Neural cell (in vitro differentiated cells): ENCODE measurements around the gene TGM4. TPM values are rescaled to one million over a fixed set of nuclear protein-coding genes. Genes with fewer than 3 reads are reported as not detected.

Source experiments
- H2AFZ ChIP-seq: fragments of 200-600, 300-800 bp; sonication (generic), shearing (Covaris generic); 2 replicates; pipeline ENCODE4 v1.6.0; 2014; ENCODE audit warnings: low read depth, mild to moderate bottlenecking, antibody characterized with exemption, low read length, moderate library complexity
- H3F3A ChIP-seq: fragments of 200-600 bp; shearing (Covaris generic); 2 replicates; pipeline ENCODE4 v1.6.1; 2016; ENCODE audit warnings: mild to moderate bottlenecking, moderate library complexity, mixed read lengths, antibody characterized with exemption, low read length; ENCODE audit not compliant: insufficient read depth, poor library complexity, severe bottlenecking
- H3K27ac ChIP-seq: fragments of 200-600, 300-800 bp; sonication (generic), shearing (Covaris generic); 2 replicates; pipeline ENCODE4 v1.5.1; 2014; ENCODE audit warnings: mild to moderate bottlenecking, low read length, moderate library complexity
- H3K27me3 ChIP-seq: fragments of 300-800, 200-600 bp; sonication (generic), shearing (Covaris generic); 2 replicates; pipeline ENCODE4 v1.6.0; 2014; ENCODE audit warnings: mild to moderate bottlenecking, low read depth, low read length, moderate library complexity; ENCODE audit not compliant: insufficient read depth
- H3K36me3 ChIP-seq: fragments of 300-800, 200-600 bp; sonication (generic), shearing (Covaris generic); 2 replicates; pipeline ENCODE4 v1.5.1; 2014; ENCODE audit warnings: mild to moderate bottlenecking, antibody characterized with exemption, low read length, moderate library complexity; ENCODE audit not compliant: insufficient read depth
- H3K4me2 ChIP-seq: fragments of 300-800, 200-600 bp; sonication (generic), shearing (Covaris generic); 2 replicates; pipeline ENCODE4 v1.6.0; 2014; ENCODE audit warnings: mild to moderate bottlenecking, low read length
- H3K4me3 ChIP-seq: fragments of 300-800, 200-600 bp; sonication (generic), shearing (Covaris generic); 2 replicates; pipeline ENCODE4 v1.5.1; 2014; ENCODE audit warnings: mild to moderate bottlenecking, low read length, moderate library complexity
- H3K79me2 ChIP-seq: fragments of 200-600 bp; shearing (Covaris generic); replicated peaks from 2 replicates; pipeline ENCODE4 v1.6.0; 2014; ENCODE audit warnings: mild to moderate bottlenecking, low read length, moderate library complexity; ENCODE audit not compliant: insufficient read depth
- H3K9ac ChIP-seq: fragments of 300-800, 200-600 bp; sonication (generic), shearing (Covaris generic); 2 replicates; pipeline ENCODE4 v1.6.1; 2016; ENCODE audit warnings: mild to moderate bottlenecking, low read length, mixed read lengths
- H3K9me2 ChIP-seq: fragments of 200-600 bp; shearing (Covaris generic); 2 replicates; pipeline ENCODE4 v1.6.1; 2016; ENCODE audit warnings: mild to moderate bottlenecking, low read length, mixed read lengths; ENCODE audit not compliant: insufficient read depth
- H3K9me3 ChIP-seq: fragments of 200-600, 300-800 bp; sonication (generic), shearing (Covaris generic); 2 replicates; pipeline ENCODE4 v1.6.1; 2016; ENCODE audit warnings: mild to moderate bottlenecking, mixed run types, low read length, moderate library complexity, mixed read lengths
- H4K20me1 ChIP-seq: fragments of 200-600 bp; shearing (Covaris generic); 2 replicates; pipeline ENCODE4 v1.6.1; 2016; ENCODE audit warnings: mild to moderate bottlenecking, mixed run types; ENCODE audit not compliant: insufficient read depth
- CTCF ChIP-seq: fragments of 450-650 bp; IDR thresholded peaks from 2 replicates; pipeline ENCODE4 v1.5.1; 2014; ENCODE audit warnings: antibody characterized with exemption, mild to moderate bottlenecking, moderate library complexity; ENCODE audit not compliant: poor library complexity, severe bottlenecking
- EP300 ChIP-seq: fragments of 450-650 bp; conservative IDR thresholded peaks from 2 replicates; pipeline ENCODE4 v1.6.1; 2014; ENCODE audit warnings: antibody characterized with exemption, mild to moderate bottlenecking, moderate library complexity; ENCODE audit not compliant: poor library complexity, severe bottlenecking
- EZH2 ChIP-seq: fragments of 200-600, 300-800 bp; shearing (Covaris generic), sonication (generic); IDR thresholded peaks from 2 replicates; pipeline ENCODE4 v1.6.1; 2014; ENCODE audit warnings: antibody characterized with exemption, low read length, borderline replicate concordance, mild to moderate bottlenecking; ENCODE audit not compliant: insufficient read depth, poor library complexity, severe bottlenecking
- MXI1 ChIP-seq: fragments of 450-650 bp; conservative IDR thresholded peaks from 2 replicates; pipeline ENCODE4 v1.6.1; 2014; ENCODE audit warnings: antibody characterized with exemption, mild to moderate bottlenecking; ENCODE audit not compliant: poor library complexity, severe bottlenecking
- POLR2AphosphoS5 ChIP-seq: IDR thresholded peaks from 2 replicates; pipeline ENCODE4 v1.6.1; 2012
- RAD21 ChIP-seq: fragments of 450-650 bp; conservative IDR thresholded peaks from 2 replicates; pipeline ENCODE4 v1.6.1; 2014; ENCODE audit warnings: antibody characterized with exemption, mild to moderate bottlenecking, moderate library complexity
- REST ChIP-seq: IDR thresholded peaks from 2 replicates; pipeline ENCODE4 v1.6.1; 2012; ENCODE audit warnings: borderline replicate concordance
- SMC3 ChIP-seq: fragments of 450-650 bp; conservative IDR thresholded peaks from 2 replicates; pipeline ENCODE4 v1.6.1; 2014; ENCODE audit warnings: antibody characterized with exemption, mild to moderate bottlenecking, moderate library complexity; ENCODE audit not compliant: poor library complexity
- TAF1 ChIP-seq: IDR thresholded peaks from 2 replicates; pipeline ENCODE4 v1.6.1; 2012; ENCODE audit warnings: low read depth
- polyA plus RNA-seq: library from polyadenylated mRNA; depleted of rRNA; stranded (reverse); fragments of >200 nt; gene quantifications from 2 replicates; pipeline ENCODE4 v1.2.3, GENCODE V29; 2014

TGM4 gene
- polyA plus RNA-seq, 1 donor from 2014 or later = not detected

GRCh38 chr3:44883213-44883955, 9.0 kb downstream of the TGM4 start:
- no peak overlapping the region for H3K4me3 ChIP-seq
- H3K9me2 ChIP-seq = no peaks in the 10 kb centered on the region
- H3K9ac ChIP-seq = no peak overlapping the region
- no peak overlapping the region for H3K4me2 ChIP-seq
- H3K9me3 ChIP-seq = no peaks in the 10 kb centered on the region
- no peaks in the 10 kb centered on the region for H4K20me1 ChIP-seq
- no peak overlapping the region for H2AFZ ChIP-seq
- H3K36me3 ChIP-seq = no peaks in the 10 kb centered on the region
- no peak overlapping the region for H3K27ac ChIP-seq
- H3K79me2 ChIP-seq = no peaks in the 10 kb centered on the region
- H3K27me3 ChIP-seq = no peaks in the 10 kb centered on the region
- TF ChIP-seq EZH2 (no peak), TAF1 (no peak), MXI1 (no peak), POLR2AphosphoS5 (no peak), SMC3 (no peak), CTCF (no peak), REST (no peak), EP300 (no peak), RAD21 (no peak)
- H3F3A ChIP-seq = no peaks in the 10 kb centered on the region

GRCh38 chr3:44883999-44884431, 9.6 kb downstream of the TGM4 start:
- Histone ChIP-seq H3K36me3 (no peaks in the 10 kb centered on the region), H3K9me2 (no peaks in the 10 kb centered on the region), H3K4me2 (no peak overlapping the region), H3K27me3 (no peaks in the 10 kb centered on the region), H3K9me3 (no peaks in the 10 kb centered on the region), H3F3A (no peaks in the 10 kb centered on the region), H3K27ac (no peak overlapping the region), H3K4me3 (no peak overlapping the region), H3K9ac (no peak overlapping the region), H4K20me1 (no peaks in the 10 kb centered on the region), H2AFZ (no peak overlapping the region), H3K79me2 (no peaks in the 10 kb centered on the region)
- TF ChIP-seq EZH2 (no peak), EP300 (no peak), CTCF (no peak), SMC3 (no peak), RAD21 (no peak), MXI1 (no peak), POLR2AphosphoS5 (no peak), REST (no peak)
